ENCODE results near the gene ADAMTSL1.

DNA sequence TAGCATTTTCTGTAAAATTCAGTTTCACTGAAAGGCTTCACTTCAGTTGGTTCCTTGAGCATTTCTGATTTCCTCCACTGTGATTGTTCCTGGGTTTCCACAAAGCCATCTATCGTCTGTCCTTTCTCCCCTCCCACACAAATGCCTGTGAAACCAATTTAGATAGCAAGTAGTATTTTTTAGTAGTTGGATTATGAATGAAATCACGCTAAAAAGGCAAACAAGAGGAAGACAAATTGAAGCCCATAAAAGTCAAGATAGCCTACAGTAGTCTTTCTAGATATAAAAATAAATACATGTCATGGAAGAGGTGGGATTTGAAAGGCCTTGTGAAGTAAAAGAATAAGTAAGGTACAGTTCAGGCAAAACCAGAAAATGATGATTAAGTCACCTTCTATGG, 162.8 kb downstream of the ADAMTSL1 start:
- TF ChIP-seq SP1 (IDR thresholded peaks at IDR 0.05) (no peak), ELF4 (IDR thresholded peaks at IDR 0.05) (no peak), BHLHE40 (IDR thresholded peaks at IDR 0.05; ENCODE audit: borderline replicate concordance) (no peak), SUZ12 (IDR thresholded peaks at IDR 0.05) (no peak), TARDBP (IDR thresholded peaks at IDR 0.05) (no peak), FOXK2 (IDR thresholded peaks at IDR 0.05) (no peak), ZNF384 (IDR thresholded peaks at IDR 0.05) (no peak), FOXM1 (IDR thresholded peaks at IDR 0.05; ENCODE audit: borderline replicate concordance) (no peak)
- TF ChIP-seq, protein P1, sequence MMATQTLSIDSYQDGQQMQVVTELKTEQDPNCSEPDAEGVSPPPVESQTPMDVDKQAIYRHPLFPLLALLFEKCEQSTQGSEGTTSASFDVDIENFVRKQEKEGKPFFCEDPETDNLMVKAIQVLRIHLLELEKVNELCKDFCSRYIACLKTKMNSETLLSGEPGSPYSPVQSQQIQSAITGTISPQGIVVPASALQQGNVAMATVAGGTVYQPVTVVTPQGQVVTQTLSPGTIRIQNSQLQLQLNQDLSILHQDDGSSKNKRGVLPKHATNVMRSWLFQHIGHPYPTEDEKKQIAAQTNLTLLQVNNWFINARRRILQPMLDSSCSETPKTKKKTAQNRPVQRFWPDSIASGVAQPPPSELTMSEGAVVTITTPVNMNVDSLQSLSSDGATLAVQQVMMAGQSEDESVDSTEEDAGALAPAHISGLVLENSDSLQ (IDR thresholded peaks at IDR 0.05): no peak

Measured in HEK293T (cell line).